ENCODE measurements around the gene CSNK1D. TPM values are rescaled to one million over a fixed set of nuclear protein-coding genes. Genes with fewer than 3 reads are reported as not detected.

CSNK1D gene
- total RNA-seq, 2 donors from 2014 or later, result 37.6 to 116 TPM

DNA sequence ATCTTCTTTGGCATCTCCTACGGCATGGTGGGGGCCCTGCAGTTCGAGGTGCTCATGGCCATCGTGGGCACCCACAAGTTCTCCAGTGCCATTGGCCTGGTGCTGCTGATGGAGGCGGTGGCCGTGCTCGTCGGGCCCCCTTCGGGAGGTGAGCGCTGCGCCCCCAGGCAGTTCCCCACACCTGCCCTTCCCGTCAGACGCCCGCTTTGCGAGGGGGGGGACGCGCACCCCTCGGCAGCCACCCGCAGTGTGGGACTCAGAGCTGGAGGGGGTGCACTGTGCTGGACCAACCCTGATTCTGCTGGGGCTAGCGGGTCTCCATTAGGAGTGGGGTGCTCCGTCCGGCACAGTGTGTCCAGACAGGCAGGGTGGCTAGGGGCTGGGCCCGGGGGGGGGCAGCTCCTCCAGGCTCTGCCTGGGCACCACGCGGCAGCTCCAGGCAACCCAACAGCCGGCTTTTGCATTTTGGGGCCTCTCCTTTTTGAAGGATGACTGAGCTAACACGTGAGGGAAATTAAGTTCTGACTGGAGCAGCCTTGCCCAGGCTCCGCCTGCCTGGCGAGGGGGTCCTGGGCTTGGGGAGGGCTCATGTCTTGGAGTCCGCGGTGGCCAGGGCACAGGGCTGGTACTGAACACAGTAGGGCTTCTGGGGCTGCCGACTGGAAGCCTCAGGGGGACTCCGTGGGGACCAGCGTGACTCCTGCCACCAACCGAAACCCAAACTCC is 35.6 kb downstream of the CSNK1D start:
- Histone ChIP-seq H3K4me3 (no peak overlapping the region), H3K27ac (peak overlapping the region in 2 of 4 donors; percentile 30 to 42), H3K36me3 (replicated peaks in 1 of 2; ENCODE audit: insufficient read depth in 1 of 2, low read depth in 2 of 2) (peaks cover 0 to 3% of the 10 kb centered on the region in 2 donors), H3K9me3 (no peaks in the 10 kb centered on the region), H3K27me3 (no peaks in the 10 kb centered on the region), H3K4me1 (peaks cover 54% of the 10 kb centered on the region)
- ATAC-seq (no peak), DNase-seq (no peak)
- 72 to 83% methylated on average over 2 to 29 of the region's 34 CpGs for WGBS, 2 donors
- intact Hi-C loops (cut with DNase I), result loop anchor here (5.0 kb wide), 1 partner anchor 84 kb away; no protein-coding TSS in a partner anchor
- no peak for TF ChIP-seq POLR2A (IDR thresholded peaks at IDR 0.05)
- TF ChIP-seq, protein P1, sequence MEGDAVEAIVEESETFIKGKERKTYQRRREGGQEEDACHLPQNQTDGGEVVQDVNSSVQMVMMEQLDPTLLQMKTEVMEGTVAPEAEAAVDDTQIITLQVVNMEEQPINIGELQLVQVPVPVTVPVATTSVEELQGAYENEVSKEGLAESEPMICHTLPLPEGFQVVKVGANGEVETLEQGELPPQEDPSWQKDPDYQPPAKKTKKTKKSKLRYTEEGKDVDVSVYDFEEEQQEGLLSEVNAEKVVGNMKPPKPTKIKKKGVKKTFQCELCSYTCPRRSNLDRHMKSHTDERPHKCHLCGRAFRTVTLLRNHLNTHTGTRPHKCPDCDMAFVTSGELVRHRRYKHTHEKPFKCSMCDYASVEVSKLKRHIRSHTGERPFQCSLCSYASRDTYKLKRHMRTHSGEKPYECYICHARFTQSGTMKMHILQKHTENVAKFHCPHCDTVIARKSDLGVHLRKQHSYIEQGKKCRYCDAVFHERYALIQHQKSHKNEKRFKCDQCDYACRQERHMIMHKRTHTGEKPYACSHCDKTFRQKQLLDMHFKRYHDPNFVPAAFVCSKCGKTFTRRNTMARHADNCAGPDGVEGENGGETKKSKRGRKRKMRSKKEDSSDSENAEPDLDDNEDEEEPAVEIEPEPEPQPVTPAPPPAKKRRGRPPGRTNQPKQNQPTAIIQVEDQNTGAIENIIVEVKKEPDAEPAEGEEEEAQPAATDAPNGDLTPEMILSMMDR (IDR thresholded peaks at IDR 0.05), result no peak

DNA sequence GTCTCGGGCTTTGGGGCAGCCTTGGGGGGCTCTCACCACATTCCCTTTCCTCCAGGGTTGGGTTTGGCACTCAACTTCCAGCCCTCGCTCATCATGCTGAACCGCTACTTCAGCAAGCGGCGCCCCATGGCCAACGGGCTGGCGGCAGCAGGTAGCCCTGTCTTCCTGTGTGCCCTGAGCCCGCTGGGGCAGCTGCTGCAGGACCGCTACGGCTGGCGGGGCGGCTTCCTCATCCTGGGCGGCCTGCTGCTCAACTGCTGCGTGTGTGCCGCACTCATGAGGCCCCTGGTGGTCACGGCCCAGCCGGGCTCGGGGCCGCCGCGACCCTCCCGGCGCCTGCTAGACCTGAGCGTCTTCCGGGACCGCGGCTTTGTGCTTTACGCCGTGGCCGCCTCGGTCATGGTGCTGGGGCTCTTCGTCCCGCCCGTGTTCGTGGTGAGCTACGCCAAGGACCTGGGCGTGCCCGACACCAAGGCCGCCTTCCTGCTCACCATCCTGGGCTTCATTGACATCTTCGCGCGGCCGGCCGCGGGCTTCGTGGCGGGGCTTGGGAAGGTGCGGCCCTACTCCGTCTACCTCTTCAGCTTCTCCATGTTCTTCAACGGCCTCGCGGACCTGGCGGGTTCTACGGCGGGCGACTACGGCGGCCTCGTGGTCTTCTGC is 36.3 kb downstream of the CSNK1D start:
- Histone ChIP-seq H3K27me3 (no peaks in the 10 kb centered on the region), H3K27ac (peak overlapping the region in 1 of 4 donors; percentile 17), H3K9me3 (no peaks in the 10 kb centered on the region), H3K36me3 (replicated peaks in 1 of 2; ENCODE audit: insufficient read depth in 1 of 2, low read depth in 2 of 2) (peaks cover 0 to 3% of the 10 kb centered on the region in 2 donors), H3K4me1 (peaks cover 48% of the 10 kb centered on the region), H3K4me3 (no peak overlapping the region)
- intact Hi-C loops (cut with DNase I), result loop anchor here (5.0 kb wide), 1 partner anchor 85 kb away; no protein-coding TSS in a partner anchor
- no peak for TF ChIP-seq POLR2A (IDR thresholded peaks at IDR 0.05)
- TF ChIP-seq, protein P1 (IDR thresholded peaks at IDR 0.05), result peak in 2 of 7 experiments; percentile 2 to 4
- 93% methylated on average over 45 of the region's 59 CpGs; no CpG with 5 or more reads in 1 of the 2 donors for WGBS, 2 donors
- ATAC-seq, result no peak
- DNase-seq, result peak in 1 of 4 donors; percentile 50

DNA sequence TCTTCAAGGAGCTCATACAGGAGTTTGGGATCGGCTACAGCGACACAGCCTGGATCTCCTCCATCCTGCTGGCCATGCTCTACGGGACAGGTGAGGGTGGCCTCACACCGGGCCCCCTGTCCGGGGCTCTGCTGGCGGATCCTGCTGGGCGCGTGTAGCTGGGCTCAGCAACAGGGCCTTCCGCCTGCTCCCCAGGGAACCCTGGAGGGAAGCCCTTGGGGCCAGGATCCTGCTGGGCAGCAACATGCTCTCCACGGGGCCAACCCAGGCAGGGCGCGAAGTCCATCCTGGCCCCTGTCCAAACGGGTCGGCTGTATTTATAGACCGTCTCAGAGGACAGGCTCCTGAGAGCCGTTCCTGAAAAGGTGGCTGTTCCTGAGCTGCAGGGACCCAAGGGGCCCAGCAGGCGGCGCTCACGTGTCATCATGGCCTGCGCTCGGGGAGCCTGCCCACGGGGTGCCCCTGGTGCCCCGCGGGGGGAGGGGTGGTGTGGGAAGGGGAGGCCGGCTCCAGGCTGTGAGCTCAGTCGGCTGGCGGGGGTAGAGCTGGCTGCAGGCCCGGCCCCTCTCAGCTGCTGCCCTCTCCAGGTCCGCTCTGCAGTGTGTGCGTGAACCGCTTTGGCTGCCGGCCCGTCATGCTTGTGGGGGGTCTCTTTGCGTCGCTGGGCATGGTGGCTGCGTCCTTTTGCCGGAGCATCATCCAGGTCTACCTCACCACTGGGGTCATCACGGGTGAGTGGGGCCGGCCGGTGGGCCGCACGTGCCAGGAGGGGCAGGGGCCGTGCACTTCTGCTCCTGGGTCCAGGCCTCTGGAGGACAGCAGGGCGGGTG is 37.1 kb downstream of the CSNK1D start:
- Histone ChIP-seq H3K9me3 (no peaks in the 10 kb centered on the region), H3K27ac (peak overlapping the region in 1 of 4 donors; percentile 17), H3K4me3 (no peak overlapping the region), H3K27me3 (no peaks in the 10 kb centered on the region), H3K4me1 (peaks cover 48% of the 10 kb centered on the region), H3K36me3 (replicated peaks in 1 of 2; ENCODE audit: insufficient read depth in 1 of 2, low read depth in 2 of 2) (peaks cover 0 to 3% of the 10 kb centered on the region in 2 donors)
- peak; percentile 69 for ATAC-seq
- TF ChIP-seq, protein P1 (IDR thresholded peaks at IDR 0.05), result peak; percentile 84 to 95 (median 90)
- no peak for TF ChIP-seq POLR2A (IDR thresholded peaks at IDR 0.05)
- peak; percentile 74 to 82 (median 77) for DNase-seq
- 29 to 43% methylated on average over 7 to 41 of the region's 44 CpGs for WGBS, 2 donors
- intact Hi-C loops (cut with DNase I), result loop anchor here (5.0 kb wide), 1 partner anchor 86 kb away; no protein-coding TSS in a partner anchor

DNA sequence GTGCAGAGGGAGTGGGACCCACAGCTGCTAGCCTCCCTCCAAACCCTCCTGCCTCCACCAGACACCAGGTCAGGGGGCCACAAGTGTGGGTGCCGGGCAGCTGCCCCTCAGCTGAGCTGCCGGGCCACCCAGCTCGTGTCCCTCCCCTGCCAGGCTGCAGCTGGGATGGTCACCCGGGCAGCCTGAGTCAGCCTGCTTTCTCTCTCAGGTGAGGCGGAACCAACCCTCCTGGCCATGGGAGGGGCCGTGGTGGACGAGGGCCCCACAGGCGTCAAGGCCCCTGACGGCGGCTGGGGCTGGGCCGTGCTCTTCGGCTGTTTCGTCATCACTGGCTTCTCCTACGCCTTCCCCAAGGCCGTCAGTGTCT is 37.7 kb downstream of the CSNK1D start:
- peak in 2 of 4 donors; percentile 22 to 56 for DNase-seq

More for the DNA sequence above, 37.7 kb downstream of the CSNK1D start:
- Histone ChIP-seq H3K4me3 (no peak overlapping the region), H3K27ac (no peak overlapping the region), H3K36me3 (replicated peaks in 1 of 2; ENCODE audit: insufficient read depth in 1 of 2, low read depth in 2 of 2) (peaks cover 0 to 3% of the 10 kb centered on the region in 2 donors), H3K9me3 (no peaks in the 10 kb centered on the region), H3K4me1 (peaks cover 48% of the 10 kb centered on the region), H3K27me3 (no peaks in the 10 kb centered on the region)
- intact Hi-C loops (cut with DNase I), result loop anchor here (5.0 kb wide), 1 partner anchor 87 kb away; no protein-coding TSS in a partner anchor
- TF ChIP-seq, protein P1 (IDR thresholded peaks at IDR 0.05), result no peak
- TF ChIP-seq POLR2A (IDR thresholded peaks at IDR 0.05), result no peak
- no peak for ATAC-seq
- 40% methylated on average over 15 of the region's 15 CpGs; no CpG with 5 or more reads in 1 of the 2 donors for WGBS, 2 donors

All from body of pancreas (tissue), 4 donors.